Naive thymus-derived CD8-positive, alpha-beta T cell (primary cell): ENCODE measurements around the gene ZNF732. TPM values are rescaled to one million over a fixed set of nuclear protein-coding genes. Genes with fewer than 3 reads are reported as not detected.
"Not testable (repeated sequence)": the region's sequence is repeated elsewhere in the genome, so short reads cannot be mapped to it uniquely, and the experiment has no call there.

ENCODE experiments used
- ATAC-seq, 2 donors: fragments of 150-1000 bp; cut with Tn5 transposase in 1 of 2; sonication (Bioruptor Pico), chemical (Tn5 transposase) in 1 of 2; 1 replicate in 1 of 2; 2 replicates in 1 of 2; pipeline ENCODE4 v1.10.0; 2021; ENCODE audit warnings: mild to moderate bottlenecking in 2 of 2, moderate library complexity in 2 of 2
- POLR2A ChIA-PET: fragments of 350-600 bp; sonication (Branson Sonifier 250); formaldehyde crosslinking; loops from one replicate; lab custom pipeline; 2021; ENCODE audit warnings: antibody characterized with exemption; lab: Charles Lee
- DNase-seq, 10 donors: peaks; one replicate each; pipeline versions ENCODE4 v3.0.0 to v3.0.0-alpha.2; 2020 to 2022
- H3K27ac Mint-ChIP-seq, 10 donors: one replicate each; pipeline ENCODE4 v1.8.0; 2020 to 2022; ENCODE audit warnings: mild to moderate bottlenecking in 10 of 10, mixed read lengths in 10 of 10, moderate library complexity in 4 of 10, inconsistent platforms in 1 of 10
- H3K27me3 Mint-ChIP-seq, 5 donors: one replicate each; pipeline ENCODE4 v1.8.0; 2021 to 2022; ENCODE audit warnings: mixed read lengths in 5 of 5
- H3K36me3 Mint-ChIP-seq, 3 donors: one replicate each; pipeline ENCODE4 v1.8.0; 2020 to 2022; ENCODE audit warnings: mixed read lengths in 3 of 3, mild to moderate bottlenecking in 2 of 3, inconsistent platforms in 1 of 3
- H3K4me1 Mint-ChIP-seq, 4 donors: one replicate each; pipeline ENCODE4 v1.8.0; 2021 to 2022; ENCODE audit warnings: mixed read lengths in 4 of 4
- H3K4me3 Mint-ChIP-seq, 10 donors: one replicate each; pipeline ENCODE4 v1.8.0; 2020 to 2022; ENCODE audit warnings: mild to moderate bottlenecking in 10 of 10, mixed read lengths in 10 of 10, moderate library complexity in 6 of 10, inconsistent platforms in 1 of 10
- H3K9me3 Mint-ChIP-seq, 9 donors: one replicate each; pipeline ENCODE4 v1.8.0; 2020 to 2022; ENCODE audit warnings: mixed read lengths in 9 of 9, mild to moderate bottlenecking in 3 of 9, inconsistent platforms in 1 of 9, moderate library complexity in 1 of 9
- microRNA-seq: library from miRNA; unstranded; fragments of <30 nt; microRNA quantifications from one replicate; pipeline ENCODE4 v1.2.0, GENCODE V29; 2022; ENCODE audit warnings: borderline microRNAs expressed
- polyA plus RNA-seq, 3 donors: library from polyadenylated mRNA; unstranded; fragments of 300-500 nt; fragmentation: Illumina TruSeq; gene quantifications; one replicate each; pipeline ENCODE4 v1.2.3, GENCODE V29; 2021
- total RNA-seq, 8 experiments: library from RNA in 2 of 8; stranded (reverse) in 2 of 8; gene quantifications; one replicate each; pipeline ENCODE4 v1.2.3 and lab custom pipeline; 2021 to 2026

ZNF732 gene
- total and polyA plus RNA-seq, 5 experiments from 2014 or later, result not detected

DNA sequence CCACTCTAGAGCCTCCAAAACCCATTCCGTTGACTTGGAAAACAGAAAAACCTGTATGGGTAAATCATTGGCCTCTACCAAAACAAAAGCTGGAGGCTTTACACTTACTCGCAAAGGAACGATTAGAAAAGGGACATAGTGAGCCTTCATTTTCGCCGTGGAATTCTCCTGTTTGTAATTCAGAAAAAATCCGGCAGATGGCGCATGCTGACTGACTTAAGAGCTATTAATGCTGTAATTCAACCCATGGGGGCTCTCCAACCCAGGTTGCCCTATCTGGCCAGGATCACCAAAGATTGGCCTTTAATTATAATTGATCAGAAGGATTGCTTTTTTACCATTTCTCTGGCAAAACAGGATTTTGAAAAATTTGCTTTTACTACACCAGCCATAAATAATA is 60.8 kb downstream of the ZNF732 start:
- Mint-ChIP-seq H3K4me3 (no peak overlapping the region), H3K27me3 (no peaks in the 10 kb centered on the region), H3K36me3 (peaks cover 2 to 18% (median 2%) of the 10 kb centered on the region in 3 donors), H3K27ac (no peak overlapping the region), H3K4me1 (peaks cover 7 to 13% (median 10%) of the 10 kb centered on the region in 4 donors), H3K9me3 (peaks cover 0 to 32% (median 17%) of the 10 kb centered on the region in 9 donors)
- POLR2A ChIA-PET, result interaction anchor here (0.6 kb wide), 1 partner anchor 430 kb away, joined by 3 read pairs; the partner anchor contains the start of genes ATP5ME and MYL5
- peak; percentile 9 to 74 (median 57) for DNase-seq
- peak in 1 of 2 donors; percentile 25 for ATAC-seq

- POLR2A ChIA-PET, result no interaction called here
- no peak overlapping the region for H3K27ac Mint-ChIP-seq
- peaks cover 0 to 13% (median 2%) of the 10 kb centered on the region in 3 donors for H3K36me3 Mint-ChIP-seq
- no peak for DNase-seq
- ATAC-seq, result no peak
- peaks cover 7 to 13% (median 10%) of the 10 kb centered on the region in 4 donors for H3K4me1 Mint-ChIP-seq
- H3K4me3 Mint-ChIP-seq, result no peak overlapping the region
- H3K27me3 Mint-ChIP-seq, result no peaks in the 10 kb centered on the region
- H3K9me3 Mint-ChIP-seq, result peaks cover 0 to 24% (median 7%) of the 10 kb centered on the region in 9 donors
Measured at GRCh38 chr4:243426-243825, 61.8 kb downstream of the ZNF732 start.

- Mint-ChIP-seq H3K27me3 (no peaks in the 10 kb centered on the region), H3K27ac (peak overlapping the region; percentile 77 to 95 (median 90)), H3K4me1 (peaks cover 7 to 13% (median 10%) of the 10 kb centered on the region in 4 donors), H3K36me3 (peaks cover 0 to 6% (median 2%) of the 10 kb centered on the region in 3 donors), H3K4me3 (peak overlapping the region; percentile 81 to 94 (median 90)), H3K9me3 (peaks cover 0 to 14% (median 3%) of the 10 kb centered on the region in 9 donors)
- ATAC-seq (peak; percentile 96 to 97), DNase-seq (peak; percentile 28 to 84 (median 72))
- POLR2A ChIA-PET, result interaction anchor here (0.7 to 0.9 kb wide), 2 partner anchors 118 to 1067 kb away, joined by 3 read pairs; partner anchors contain the start of gene ZNF718
Measured at GRCh38 chr4:242121-242848, 63.0 kb downstream of the ZNF732 start.

- DNase-seq, H3K9me3 Mint-ChIP-seq, H3K36me3 Mint-ChIP-seq, ATAC-seq, H3K27me3 Mint-ChIP-seq, POLR2A ChIA-PET: not testable (repeated sequence)
- H3K4me1 Mint-ChIP-seq, result peaks cover 7 to 13% (median 10%) of the 10 kb centered on the region in 4 donors
- H3K27ac Mint-ChIP-seq, result peak overlapping the region in 9 of 10 donors; percentile 12 to 95 (median 88)
- H3K4me3 Mint-ChIP-seq, result peak overlapping the region; percentile 81 to 94 (median 90)
Measured at GRCh38 chr4:241411-241810, 63.9 kb downstream of the ZNF732 start.

GRCh38 chr4:236028-236427 is 69.2 kb downstream of the ZNF732 start:
- no peak for ATAC-seq
- Mint-ChIP-seq H3K36me3 (peaks cover 0 to 19% (median 3%) of the 10 kb centered on the region in 3 donors), H3K4me3 (no peak overlapping the region), H3K4me1 (peaks cover under 1 to 2% (median 2%) of the 10 kb centered on the region in 4 donors), H3K27ac (no peak overlapping the region), H3K9me3 (peaks cover 0 to 5% (median 3%) of the 10 kb centered on the region in 9 donors), H3K27me3 (peaks cover 0 to 5% (median 0%) of the 10 kb centered on the region in 5 donors)
- DNase-seq, result no peak
- POLR2A ChIA-PET, result no interaction called here

- no peak overlapping the region for H3K27ac Mint-ChIP-seq
Measured at GRCh38 chr4:234178-234577, 71.1 kb downstream of the ZNF732 start.

DNA sequence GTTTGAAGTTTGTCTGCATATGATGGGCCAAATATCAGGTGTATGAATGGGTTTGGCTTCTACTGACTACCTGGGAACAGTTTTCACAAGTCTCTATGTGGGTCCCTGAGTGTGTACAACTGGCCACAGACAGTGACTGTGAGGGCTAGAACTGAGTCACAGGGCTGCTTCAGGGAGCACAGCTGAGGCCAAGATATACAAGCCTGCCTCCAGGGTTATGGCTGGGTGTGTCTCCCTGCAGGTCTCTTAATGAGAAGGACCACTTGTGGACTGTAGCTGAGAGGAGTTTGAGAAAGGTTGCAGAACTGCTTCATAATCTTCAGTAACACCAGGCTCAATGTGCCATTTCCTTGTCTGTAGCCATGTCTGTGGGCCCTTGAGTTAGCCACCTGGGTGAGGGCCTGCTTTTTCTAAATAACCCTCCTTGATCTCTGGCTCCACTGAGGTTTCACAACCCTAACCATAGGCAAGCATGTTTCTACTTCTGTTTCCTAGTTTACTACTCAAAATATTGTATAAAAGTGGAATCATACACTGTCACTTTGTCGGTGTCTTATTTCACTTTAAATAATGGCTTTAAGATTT is 81.3 kb downstream of the ZNF732 start:
- no peak for DNase-seq
- ATAC-seq, result no peak
- POLR2A ChIA-PET, result no interaction called here

More at GRCh38 chr4:234178-234577, 71.1 kb downstream of the ZNF732 start:
- Mint-ChIP-seq H3K4me1 (peaks cover 6 to 7% (median 6%) of the 10 kb centered on the region in 4 donors), H3K36me3 (peaks cover 3 to 36% (median 10%) of the 10 kb centered on the region in 3 donors), H3K27me3 (peaks cover 0 to 5% (median 0%) of the 10 kb centered on the region in 5 donors), H3K4me3 (no peak overlapping the region), H3K9me3 (peaks cover 0 to 24% (median 15%) of the 10 kb centered on the region in 9 donors)
- POLR2A ChIA-PET, result no interaction called here
- ATAC-seq (no peak), DNase-seq (no peak)

More for the DNA sequence above, 81.3 kb downstream of the ZNF732 start:
- H3K9me3 Mint-ChIP-seq, result peaks cover 0 to 66% (median 26%) of the 10 kb centered on the region in 9 donors
- H3K27ac Mint-ChIP-seq, result no peak overlapping the region
- H3K4me3 Mint-ChIP-seq, result no peak overlapping the region
- no peaks in the 10 kb centered on the region for H3K27me3 Mint-ChIP-seq
- H3K36me3 Mint-ChIP-seq, result peaks cover 3 to 65% (median 36%) of the 10 kb centered on the region in 3 donors
- peaks cover 0 to 7% (median 0%) of the 10 kb centered on the region in 4 donors for H3K4me1 Mint-ChIP-seq

Small RNAs within 50 kb of the gene (microRNA-seq; reads per million reads assigned to microRNA genes)
- gene MIR571, result not detected

Other genes with a start within 250 kb of the ZNF732 start
- gene ZNF718, start 181.0 kb downstream of the ZNF732 start, total RNA-seq, result 10 to 100 TPM; 19.4 to 23.3 TPM
- 1 to 10 TPM; 4.7 to 5.4 (median 5.1) TPM for gene ZNF718, start 181.0 kb downstream of the ZNF732 start, polyA plus RNA-seq
- 10 to 100 TPM; 66.8 to 69.4 TPM for gene ZNF141, start 32.3 kb upstream of the ZNF732 start, total RNA-seq
- 10 to 100 TPM; 11.6 to 16.4 (median 12.3) TPM for gene ZNF141, start 32.3 kb upstream of the ZNF732 start, polyA plus RNA-seq
- gene ZNF721, start 193.7 kb upstream of the ZNF732 start, total RNA-seq, result 10 to 100 TPM; 71.6 to 72.6 TPM
- 10 to 100 TPM; 44.7 to 46.1 (median 45.6) TPM for gene ZNF721, start 193.7 kb upstream of the ZNF732 start, polyA plus RNA-seq
- 100 to 1,000 TPM; 117 to 121 TPM for gene PIGG, start 193.7 kb upstream of the ZNF732 start, total RNA-seq
- gene PIGG, start 193.7 kb upstream of the ZNF732 start, polyA plus RNA-seq, result 10 to 100 TPM; 20.9 to 25.7 (median 25.4) TPM